HG03457 (cell line): ENCODE data around the gene COL12A1.
A peak's percentile ranks its signal among the peaks of the same experiment; 100 is the strongest.

ENCODE experiments used
- ATAC-seq: cut with Tn5 transposase; IDR thresholded peaks from one replicate; pipeline ENCODE4 v1.9.1; 2021; ENCODE audit warnings: moderate number of reproducible peaks; ENCODE audit not compliant: unreplicated experiment

Gene COL12A1

DNA sequence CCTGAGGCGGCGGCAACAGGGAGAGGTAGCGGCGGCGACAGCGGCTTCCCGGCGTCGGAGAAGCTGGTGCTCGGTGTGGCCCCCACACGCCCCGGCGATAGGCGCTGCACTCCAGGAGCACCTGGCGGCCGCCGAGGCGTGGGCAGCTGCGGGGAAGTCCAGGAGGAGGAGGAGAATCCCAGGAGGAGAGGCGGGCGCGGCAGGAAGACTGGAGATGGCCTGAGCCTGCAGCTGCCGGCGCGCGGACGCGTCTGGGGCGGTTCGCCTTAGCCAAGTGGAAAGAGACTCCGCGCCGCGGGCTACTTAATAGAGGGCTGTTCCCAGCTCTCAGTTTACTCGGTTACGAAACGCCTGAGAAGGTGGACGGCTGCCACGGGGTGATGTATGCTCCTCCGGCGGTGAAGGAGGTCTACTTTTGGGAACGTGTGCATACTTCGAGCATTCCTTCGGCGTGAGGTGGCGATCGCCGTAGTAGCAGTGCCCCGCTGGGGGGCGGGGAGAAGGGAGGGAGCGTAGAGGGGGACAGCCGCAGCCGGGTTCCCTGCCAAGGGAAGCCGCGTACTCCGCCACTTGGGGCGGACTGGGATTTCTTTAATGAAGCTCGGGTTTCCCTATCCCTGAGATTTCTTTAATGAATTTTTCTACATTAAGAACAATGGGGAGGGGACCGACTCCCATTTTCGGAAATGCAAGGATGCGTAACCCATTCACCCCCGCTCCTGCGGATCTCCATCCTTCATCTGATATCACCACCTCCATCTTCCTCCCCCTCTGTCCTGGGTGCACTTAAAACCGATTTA, at the start of gene COL12A1:
TSS of gene COL12A1 (minus strand) at position 278 of the 800 bp plus-strand sequence. CDS start 3,261 bp downstream, outside the sequence.
- no peak for ATAC-seq

DNA sequence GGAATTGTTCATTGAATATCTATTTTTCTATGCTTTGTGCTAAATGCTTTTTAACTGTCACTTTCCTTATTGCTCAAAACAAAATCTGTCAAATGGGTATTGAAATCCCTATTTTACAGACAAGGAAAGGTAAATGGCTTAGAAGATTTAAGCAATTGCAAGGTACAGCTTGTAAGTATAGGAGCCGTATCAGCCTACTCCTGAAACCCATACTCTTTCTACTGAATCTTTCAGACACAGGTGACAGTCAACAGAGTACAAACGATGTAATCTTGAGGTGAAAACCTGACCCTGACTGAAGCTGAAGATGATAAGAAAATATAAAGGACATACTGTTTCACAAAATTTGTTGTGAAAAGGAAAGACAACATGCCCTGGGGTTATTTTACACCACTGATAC, 44.7 kb upstream of the COL12A1 start:
- no peak for ATAC-seq

DNA sequence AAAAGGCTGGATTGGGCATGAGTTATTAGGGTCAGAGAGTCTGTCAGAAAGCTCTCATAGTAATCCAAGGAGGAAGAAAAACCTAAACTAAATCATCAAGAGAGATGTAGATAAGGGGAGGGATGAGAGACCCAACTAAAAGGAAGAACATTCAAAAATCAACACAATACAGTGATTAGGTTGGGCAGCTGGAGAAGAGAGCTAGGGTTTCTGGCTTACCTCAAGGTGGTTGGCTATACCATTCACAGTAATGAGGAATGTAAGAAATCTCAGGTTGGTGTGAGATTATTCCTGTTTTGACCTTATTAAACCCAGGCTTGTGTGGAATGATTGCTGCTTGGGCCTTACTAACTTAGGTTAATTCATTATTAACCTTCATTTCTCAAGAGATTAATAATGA, 44.0 kb upstream of the COL12A1 start:
- no peak for ATAC-seq

- ATAC-seq = no peak
Observed at GRCh38 chr6:75246386-75246785, 40.5 kb upstream of the COL12A1 start.

- no peak for ATAC-seq
Observed at GRCh38 chr6:75244063-75244584, 38.3 kb upstream of the COL12A1 start.

- peak; percentile 96 for ATAC-seq
Observed at GRCh38 chr6:75243333-75244062, 37.6 kb upstream of the COL12A1 start, which contains the start of gene COX7A2. Gene COX7A2, minus strand, starts transcription at chr6:75243801. Its CDS starts 67 bp downstream, at chr6:75243734.

GRCh38 chr6:75236630-75237029, 30.8 kb upstream of the COL12A1 start:
- ATAC-seq = no peak

DNA sequence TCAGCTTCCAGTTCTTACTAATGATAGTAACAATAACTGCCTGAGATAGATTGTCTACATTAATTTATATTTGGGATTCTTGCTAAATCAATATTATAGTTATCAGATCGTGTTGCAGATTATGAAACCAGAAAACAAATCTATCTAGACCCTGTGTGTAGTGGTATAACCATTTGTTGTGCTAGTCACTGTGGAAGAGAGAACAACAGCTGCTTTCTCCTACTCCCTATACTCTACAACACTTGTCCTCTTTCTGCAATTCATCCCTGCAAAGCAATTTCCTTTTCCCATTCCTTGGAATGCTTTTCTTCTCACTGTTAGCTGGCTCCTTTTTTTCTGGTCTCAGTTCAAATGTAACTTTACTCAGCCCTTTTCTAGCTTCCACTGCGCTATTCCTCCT, 29.4 kb upstream of the COL12A1 start:
- no peak for ATAC-seq

- ATAC-seq = no peak
Observed at GRCh38 chr6:75234126-75234865, 28.4 kb upstream of the COL12A1 start.

DNA sequence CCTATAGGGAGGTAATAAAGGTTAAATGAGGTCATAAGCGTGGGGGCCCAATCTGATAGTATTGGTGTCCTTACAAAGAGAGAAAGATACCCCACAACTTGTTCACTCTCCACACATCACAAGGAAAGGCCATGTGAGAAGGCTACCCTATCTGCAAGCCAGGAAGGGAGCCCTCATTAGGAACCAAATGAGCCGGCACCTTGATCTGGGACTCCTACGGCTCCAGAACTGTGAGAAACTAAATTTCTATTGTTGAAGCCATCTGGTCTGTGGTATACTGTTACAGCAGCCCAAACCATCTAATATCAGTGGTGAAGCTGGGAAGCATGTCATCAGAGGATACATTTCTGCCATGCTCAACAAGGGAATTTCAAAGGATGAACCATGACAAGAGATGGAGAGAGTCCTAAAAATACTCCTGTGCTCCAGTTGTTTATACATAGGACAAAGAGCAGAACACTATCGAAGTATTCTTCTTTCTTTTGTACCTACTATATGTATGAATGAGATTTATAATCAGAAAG, 27.3 kb upstream of the COL12A1 start:
- no peak for ATAC-seq

GRCh38 chr6:75230484-75231325, 24.9 kb upstream of the COL12A1 start:
- no peak for ATAC-seq

GRCh38 chr6:75224303-75224926, 18.6 kb upstream of the COL12A1 start:
- no peak for ATAC-seq

GRCh38 chr6:75223428-75223827, 17.6 kb upstream of the COL12A1 start:
- ATAC-seq = no peak

- ATAC-seq = no peak
Observed at GRCh38 chr6:75222261-75222660, 16.4 kb upstream of the COL12A1 start.

DNA sequence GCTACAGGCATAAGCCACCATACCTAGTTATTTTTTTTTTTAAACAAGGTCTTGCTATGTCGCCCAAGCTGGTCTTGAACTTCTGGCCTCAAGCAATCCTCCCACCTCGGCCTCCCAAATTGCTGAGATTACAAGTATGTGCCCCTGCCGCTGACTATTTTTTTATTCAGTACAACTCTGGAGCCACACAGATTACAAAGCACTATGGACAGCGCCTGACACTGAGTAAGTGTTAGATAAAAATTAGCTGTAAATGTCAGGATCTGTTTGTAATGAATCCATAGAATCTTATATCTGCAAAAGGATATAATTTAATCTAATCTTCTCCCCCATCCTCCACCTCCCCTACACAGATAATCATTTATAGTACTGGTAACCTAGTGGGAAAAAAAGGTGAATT, 15.3 kb upstream of the COL12A1 start:
- no peak for ATAC-seq

DNA sequence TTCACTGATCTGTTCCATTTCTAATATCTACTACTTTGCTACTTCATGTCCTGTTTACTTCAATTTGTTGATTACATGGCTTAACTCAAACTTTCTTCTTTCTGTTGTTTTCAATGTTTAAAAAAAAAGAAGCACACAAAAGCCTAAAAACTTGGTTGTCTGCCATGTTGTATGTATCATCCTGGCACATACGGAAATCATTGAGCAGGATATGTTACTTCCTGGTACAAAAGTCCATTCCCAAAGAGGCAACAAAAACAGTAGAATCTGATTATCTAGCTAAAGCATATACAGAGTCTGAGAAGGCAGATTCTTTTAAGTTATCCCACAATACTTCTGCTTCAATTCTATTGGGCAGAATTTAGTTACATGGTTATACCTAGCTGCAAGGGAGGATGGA, 14.5 kb upstream of the COL12A1 start:
- ATAC-seq = no peak

GRCh38 chr6:75219263-75219662, 13.4 kb upstream of the COL12A1 start:
- no peak for ATAC-seq

DNA sequence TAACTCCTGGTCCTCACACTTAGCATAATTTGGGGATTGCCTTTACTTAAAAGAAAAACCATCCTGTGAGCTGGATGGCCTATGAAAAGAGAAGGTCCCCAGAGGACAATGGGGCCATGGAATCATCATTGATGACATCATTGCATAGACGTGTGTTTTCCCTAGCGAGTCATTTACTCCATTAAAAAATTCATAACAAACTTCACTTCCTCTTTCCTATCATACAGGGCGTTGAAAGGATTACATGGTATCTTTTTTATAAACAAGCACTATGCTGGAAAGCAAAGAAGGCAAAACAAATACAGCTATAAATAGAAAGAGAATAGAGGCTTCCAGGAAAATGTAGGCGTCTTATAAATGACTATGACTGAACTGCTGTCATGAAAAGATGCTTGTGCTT, 11.3 kb upstream of the COL12A1 start:
- no peak for ATAC-seq

- no peak for ATAC-seq
Observed at GRCh38 chr6:75215291-75215690, 9.4 kb upstream of the COL12A1 start.

DNA sequence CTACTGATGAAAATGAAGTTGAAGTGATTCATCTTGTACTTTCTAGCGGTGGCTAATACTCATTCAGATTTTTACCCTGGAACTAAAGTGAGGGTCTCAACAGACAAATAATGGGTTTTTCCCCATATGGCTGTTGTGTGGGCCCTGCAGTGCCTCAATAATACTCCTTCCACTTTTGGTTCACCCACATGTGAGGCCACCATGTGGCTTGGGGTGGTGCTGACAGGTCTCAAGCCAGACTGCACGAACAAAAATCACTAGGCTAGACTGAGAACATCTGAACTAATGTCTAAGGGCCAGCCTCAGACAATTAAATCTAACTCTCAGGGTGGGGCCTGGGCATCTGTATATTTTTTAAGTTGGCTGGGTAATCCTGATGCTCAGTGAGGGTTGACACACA, 7.9 kb upstream of the COL12A1 start:
- no peak for ATAC-seq
